Peyer's patch (tissue), 4 donors: ENCODE results near the gene LRRC47. TPM values are rescaled to one million over a fixed set of nuclear protein-coding genes. Genes with fewer than 3 reads are reported as not detected.

Experiments
- DNase-seq, 3 donors: peaks; one replicate each; pipeline ENCODE4 v3.0.0-alpha.2; 2017 to 2019
- H3K27ac ChIP-seq, 4 donors: fragments of 200-600 bp; sonication (generic); one replicate each; pipeline ENCODE4 v1.5.1; 2016 to 2019
- H3K27me3 ChIP-seq, 2 donors: fragments of 200-600 bp; sonication (generic); one replicate each; pipeline ENCODE4 v1.5.1; 2019
- H3K36me3 ChIP-seq, 3 donors: fragments of 200-600 bp; sonication (generic); one replicate each; pipeline ENCODE4 v1.5.1; 2016 to 2019
- H3K4me1 ChIP-seq, 4 donors: fragments of 200-600 bp; sonication (generic); one replicate each; pipeline ENCODE4 v1.5.1; 2016 to 2019
- H3K4me3 ChIP-seq, 4 donors: fragments of 200-600 bp; sonication (generic); 1 replicate in 3 of 4; 2 replicates in 1 of 4; pipeline ENCODE4 v1.5.1; 2016 to 2019; ENCODE audit warnings: mild to moderate bottlenecking in 1 of 4
- H3K9me3 ChIP-seq, 4 donors: fragments of 200-600 bp; sonication (generic); one replicate each; pipeline ENCODE4 v1.5.1; 2016 to 2019; ENCODE audit warnings: mild to moderate bottlenecking in 1 of 4
- POLR2A ChIP-seq, 2 donors: fragments of 450-650 bp; IDR thresholded peaks; one replicate each; pipeline ENCODE4 v1.5.1; 2017; ENCODE audit warnings: antibody characterized with exemption in 2 of 2, mild to moderate bottlenecking in 2 of 2, moderate library complexity in 2 of 2
- total RNA-seq, 4 donors: library from RNA; depleted of rRNA; stranded (reverse); fragments of >200 nt; gene quantifications; one replicate each; pipeline ENCODE4 v1.1.0, GENCODE V29; 2016
- TF ChIP-seq, protein P1 (sequence below), 6 experiments: fragments of 450-650 bp in 4 of 6; fragments of 200-600 bp in 2 of 6; sonication (generic) in 1 of 6; IDR thresholded peaks; one replicate each; pipeline ENCODE4 v1.5.1; 2017 to 2019; ENCODE audit warnings: antibody characterized with exemption in 6 of 6, mild to moderate bottlenecking in 3 of 6, moderate library complexity in 1 of 6

Gene LRRC47
- total RNA-seq, 4 donors from 2014 or later: 31.3 to 99.0 (median 40.8) TPM

DNA sequence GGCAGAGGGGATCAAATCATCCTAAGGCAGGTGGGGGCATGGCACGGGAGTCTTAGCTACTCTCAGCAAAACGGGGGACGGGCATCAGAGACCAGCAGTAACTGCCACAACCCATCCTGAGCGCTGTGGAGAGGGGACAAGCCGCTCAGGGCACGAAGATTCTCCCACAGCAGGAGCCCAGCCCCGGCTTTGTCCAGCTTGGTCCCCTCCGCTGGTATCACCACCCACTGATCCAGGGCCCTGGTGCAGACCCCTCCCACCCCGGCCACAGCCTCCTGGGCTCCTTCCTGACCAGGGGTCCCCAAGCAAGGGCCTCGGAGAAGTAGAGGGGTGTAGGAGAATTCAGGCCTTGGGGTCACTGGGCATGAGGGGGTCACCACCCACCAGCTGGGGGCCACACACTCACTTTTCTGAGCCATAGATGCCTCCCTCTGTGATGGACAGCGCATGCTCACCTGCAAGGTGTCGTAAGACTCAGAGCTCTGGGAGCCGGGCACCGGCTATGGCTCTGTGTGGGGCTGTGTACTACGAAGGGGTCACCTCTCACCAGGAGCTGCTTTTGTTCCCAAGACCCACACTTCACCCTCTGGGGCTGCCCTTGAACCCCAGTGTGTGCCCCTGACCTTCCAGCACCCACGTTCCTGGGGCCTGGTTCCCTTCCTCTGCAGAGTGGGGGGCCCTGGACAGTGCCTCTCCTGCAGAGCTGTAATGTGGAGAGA is 26.1 kb downstream of the LRRC47 start:
- Histone ChIP-seq H3K27me3 (peaks cover 0 to 3% of the 10 kb centered on the region in 2 donors), H3K9me3 (no peaks in the 10 kb centered on the region), H3K27ac (no peak overlapping the region), H3K36me3 (no peaks in the 10 kb centered on the region), H3K4me3 (no peak overlapping the region), H3K4me1 (peaks cover 3 to 24% (median 13%) of the 10 kb centered on the region in 4 donors)
- DNase-seq: peak in 1 of 3 donors; percentile 27
- TF ChIP-seq, protein P1, sequence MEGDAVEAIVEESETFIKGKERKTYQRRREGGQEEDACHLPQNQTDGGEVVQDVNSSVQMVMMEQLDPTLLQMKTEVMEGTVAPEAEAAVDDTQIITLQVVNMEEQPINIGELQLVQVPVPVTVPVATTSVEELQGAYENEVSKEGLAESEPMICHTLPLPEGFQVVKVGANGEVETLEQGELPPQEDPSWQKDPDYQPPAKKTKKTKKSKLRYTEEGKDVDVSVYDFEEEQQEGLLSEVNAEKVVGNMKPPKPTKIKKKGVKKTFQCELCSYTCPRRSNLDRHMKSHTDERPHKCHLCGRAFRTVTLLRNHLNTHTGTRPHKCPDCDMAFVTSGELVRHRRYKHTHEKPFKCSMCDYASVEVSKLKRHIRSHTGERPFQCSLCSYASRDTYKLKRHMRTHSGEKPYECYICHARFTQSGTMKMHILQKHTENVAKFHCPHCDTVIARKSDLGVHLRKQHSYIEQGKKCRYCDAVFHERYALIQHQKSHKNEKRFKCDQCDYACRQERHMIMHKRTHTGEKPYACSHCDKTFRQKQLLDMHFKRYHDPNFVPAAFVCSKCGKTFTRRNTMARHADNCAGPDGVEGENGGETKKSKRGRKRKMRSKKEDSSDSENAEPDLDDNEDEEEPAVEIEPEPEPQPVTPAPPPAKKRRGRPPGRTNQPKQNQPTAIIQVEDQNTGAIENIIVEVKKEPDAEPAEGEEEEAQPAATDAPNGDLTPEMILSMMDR (IDR thresholded peaks at IDR 0.05): no peak
- TF ChIP-seq POLR2A (IDR thresholded peaks at IDR 0.05): no peak

DNA sequence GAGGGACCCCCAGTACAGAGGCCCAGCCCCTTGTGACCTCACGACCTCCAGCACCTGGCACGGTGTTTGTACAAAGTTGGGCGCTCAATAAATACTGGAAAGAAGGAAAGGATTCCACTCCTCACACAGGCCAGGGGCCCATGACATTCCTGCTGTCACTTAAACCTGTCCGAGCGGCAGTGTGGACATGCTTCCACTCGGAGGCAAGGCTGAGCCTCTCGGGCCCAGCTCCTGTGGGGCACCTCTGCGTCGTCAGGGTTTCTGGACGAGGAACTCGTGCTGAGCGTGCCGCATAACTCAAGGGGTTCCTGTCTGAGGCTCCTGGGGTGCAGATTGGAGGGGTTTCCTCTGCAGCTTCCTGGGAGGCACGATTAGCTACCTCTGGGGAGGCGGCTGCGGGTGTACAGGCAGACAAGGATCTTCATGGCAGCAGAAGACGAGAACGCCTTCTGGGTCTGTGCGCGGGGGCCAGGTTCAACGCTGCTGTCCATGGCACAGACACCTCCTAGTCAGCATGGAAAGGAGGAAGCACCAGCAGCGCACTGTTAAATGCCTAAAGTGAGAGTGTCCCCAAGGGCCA is 27.4 kb downstream of the LRRC47 start:
- no peak overlapping the region for H3K4me3 ChIP-seq
- peaks cover 0 to 3% of the 10 kb centered on the region in 2 donors for H3K27me3 ChIP-seq
- H3K4me1 ChIP-seq: peaks cover 3 to 19% (median 9%) of the 10 kb centered on the region in 4 donors
- H3K36me3 ChIP-seq: no peaks in the 10 kb centered on the region
- DNase-seq: no peak
- no peak overlapping the region for H3K27ac ChIP-seq
- TF ChIP-seq POLR2A (IDR thresholded peaks at IDR 0.05): no peak
- TF ChIP-seq, protein P1 (IDR thresholded peaks at IDR 0.05): no peak
- H3K9me3 ChIP-seq: no peaks in the 10 kb centered on the region

GRCh38 chr1:3767328-3767925 is 28.9 kb downstream of the LRRC47 start:
- Histone ChIP-seq H3K36me3 (no peaks in the 10 kb centered on the region), H3K4me1 (peaks cover 3 to 14% (median 9%) of the 10 kb centered on the region in 4 donors), H3K27ac (no peak overlapping the region), H3K9me3 (no peaks in the 10 kb centered on the region), H3K4me3 (no peak overlapping the region), H3K27me3 (peaks cover 0 to 3% of the 10 kb centered on the region in 2 donors)
- no peak for DNase-seq
- no peak for TF ChIP-seq POLR2A (IDR thresholded peaks at IDR 0.05)
- TF ChIP-seq, protein P1 (IDR thresholded peaks at IDR 0.05): no peak

DNA sequence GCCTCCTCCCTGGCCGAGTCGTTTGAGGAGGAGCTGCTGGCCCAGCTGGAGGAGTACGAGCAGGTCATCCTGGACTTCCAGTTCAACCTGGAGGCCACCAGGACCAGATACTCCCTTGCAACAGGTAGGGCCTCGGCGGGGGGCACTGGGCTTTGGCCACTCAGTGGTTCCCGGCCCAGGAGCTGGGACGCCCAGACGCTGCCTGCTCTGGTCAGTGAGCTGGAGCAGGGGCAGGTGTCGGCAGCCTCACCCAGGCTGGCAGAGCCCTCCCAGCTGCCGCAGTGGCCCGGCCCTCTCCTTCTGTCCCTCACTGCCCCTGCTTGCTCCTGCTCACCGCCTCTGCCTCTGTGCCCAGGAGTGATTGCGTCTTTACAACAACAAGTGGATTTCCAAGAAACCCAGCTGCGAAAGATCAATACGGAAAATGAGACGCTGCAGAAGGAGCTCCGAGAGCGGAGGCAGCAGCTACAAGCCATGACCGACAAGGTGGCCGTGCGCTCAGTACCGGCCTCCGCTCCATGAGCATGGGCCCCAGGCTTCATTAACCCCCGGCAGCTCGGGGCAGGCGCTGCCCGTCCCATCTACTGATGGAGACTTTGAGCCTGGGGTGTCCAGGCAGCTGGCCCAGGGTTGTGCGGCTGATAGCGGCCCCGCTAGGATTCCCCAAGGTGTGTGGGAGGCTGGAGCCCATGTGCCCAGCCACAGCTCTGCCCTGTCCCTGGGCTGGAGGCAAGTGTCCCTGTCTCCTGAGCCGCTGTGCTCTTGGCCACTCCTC is 32.8 kb downstream of the LRRC47 start:
- H3K4me3 ChIP-seq: no peak overlapping the region
- no peak overlapping the region for H3K27ac ChIP-seq
- no peaks in the 10 kb centered on the region for H3K4me1 ChIP-seq
- DNase-seq: no peak
- no peaks in the 10 kb centered on the region for H3K36me3 ChIP-seq
- no peaks in the 10 kb centered on the region for H3K27me3 ChIP-seq
- TF ChIP-seq, protein P1 (IDR thresholded peaks at IDR 0.05): no peak
- no peak for TF ChIP-seq POLR2A (IDR thresholded peaks at IDR 0.05)
- H3K9me3 ChIP-seq: no peaks in the 10 kb centered on the region

- no peak for DNase-seq
- Histone ChIP-seq H3K27ac (no peak overlapping the region), H3K4me3 (no peak overlapping the region), H3K36me3 (no peaks in the 10 kb centered on the region), H3K9me3 (no peaks in the 10 kb centered on the region), H3K27me3 (no peaks in the 10 kb centered on the region), H3K4me1 (no peaks in the 10 kb centered on the region)
- TF ChIP-seq POLR2A (IDR thresholded peaks at IDR 0.05): no peak
- TF ChIP-seq, protein P1 (IDR thresholded peaks at IDR 0.05): no peak
Measured at GRCh38 chr1:3762873-3763228, 33.4 kb downstream of the LRRC47 start.
